ENCODE data around the gene NCAPG2. TPM values are rescaled to one million over a fixed set of nuclear protein-coding genes. Genes with fewer than 3 reads are reported as not detected.

NCAPG2 gene
- total RNA-seq, 1 experiment from 2014 or later, result 99.2 TPM

DNA sequence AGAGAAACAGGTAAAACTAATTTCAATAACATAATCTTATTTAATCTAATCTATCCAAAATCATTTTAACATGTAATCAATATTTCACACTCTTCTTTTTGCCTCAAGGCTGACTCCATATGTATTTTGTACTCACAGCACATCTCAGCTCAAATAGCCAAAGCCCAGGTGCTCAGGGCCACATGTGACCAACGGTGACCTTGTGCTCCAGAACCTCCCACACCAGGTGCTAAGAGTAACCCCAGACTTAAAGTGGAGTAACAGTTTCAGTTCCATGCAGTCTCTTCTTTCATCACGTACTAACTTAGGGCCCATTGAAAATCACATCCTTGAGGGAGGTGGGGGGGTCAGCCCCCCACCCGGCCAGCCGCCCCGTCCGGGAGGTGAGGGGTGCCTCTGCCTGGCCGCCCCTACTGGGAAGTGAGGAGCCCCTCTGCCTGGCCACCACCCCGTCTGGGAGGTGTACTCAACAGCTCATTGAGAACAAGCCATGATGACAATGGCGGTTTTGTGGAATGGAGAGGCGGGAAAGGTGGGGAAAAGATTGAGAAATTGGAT is 47.3 kb downstream of the NCAPG2 start:
- H3K27me3 Mint-ChIP-seq (ENCODE audit: low read depth), result no peaks in the 10 kb centered on the region
- H3K36me3 Mint-ChIP-seq, result peaks cover 58% of the 10 kb centered on the region
- no peak for DNase-seq (ENCODE audit: low spot score)
- no peak for TF ChIP-seq SMAD3 (CRISPR knock-in tag; IDR thresholded peaks at IDR 0.05; ENCODE audit: borderline replicate concordance)
- no peak for TF ChIP-seq NR2C2 (CRISPR knock-in tag; IDR thresholded peaks at IDR 0.05)
- no peak for TF ChIP-seq CREB1 (CRISPR knock-in tag; IDR thresholded peaks at IDR 0.05)
- TF ChIP-seq, protein P1, sequence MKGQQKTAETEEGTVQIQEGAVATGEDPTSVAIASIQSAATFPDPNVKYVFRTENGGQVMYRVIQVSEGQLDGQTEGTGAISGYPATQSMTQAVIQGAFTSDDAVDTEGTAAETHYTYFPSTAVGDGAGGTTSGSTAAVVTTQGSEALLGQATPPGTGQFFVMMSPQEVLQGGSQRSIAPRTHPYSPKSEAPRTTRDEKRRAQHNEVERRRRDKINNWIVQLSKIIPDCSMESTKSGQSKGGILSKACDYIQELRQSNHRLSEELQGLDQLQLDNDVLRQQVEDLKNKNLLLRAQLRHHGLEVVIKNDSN (CRISPR knock-in tag; IDR thresholded peaks at IDR 0.05), result no peak
- TF ChIP-seq ZNF396 (CRISPR knock-in tag; IDR thresholded peaks at IDR 0.05; ENCODE audit: borderline replicate concordance), result no peak
- no peak for TF ChIP-seq ZNF232 (CRISPR knock-in tag; IDR thresholded peaks at IDR 0.05)
- TF ChIP-seq, protein P2, sequence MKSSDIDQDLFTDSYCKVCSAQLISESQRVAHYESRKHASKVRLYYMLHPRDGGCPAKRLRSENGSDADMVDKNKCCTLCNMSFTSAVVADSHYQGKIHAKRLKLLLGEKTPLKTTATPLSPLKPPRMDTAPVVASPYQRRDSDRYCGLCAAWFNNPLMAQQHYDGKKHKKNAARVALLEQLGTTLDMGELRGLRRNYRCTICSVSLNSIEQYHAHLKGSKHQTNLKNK (CRISPR knock-in tag; IDR thresholded peaks at IDR 0.05), result no peak
- TF ChIP-seq, protein P3, sequence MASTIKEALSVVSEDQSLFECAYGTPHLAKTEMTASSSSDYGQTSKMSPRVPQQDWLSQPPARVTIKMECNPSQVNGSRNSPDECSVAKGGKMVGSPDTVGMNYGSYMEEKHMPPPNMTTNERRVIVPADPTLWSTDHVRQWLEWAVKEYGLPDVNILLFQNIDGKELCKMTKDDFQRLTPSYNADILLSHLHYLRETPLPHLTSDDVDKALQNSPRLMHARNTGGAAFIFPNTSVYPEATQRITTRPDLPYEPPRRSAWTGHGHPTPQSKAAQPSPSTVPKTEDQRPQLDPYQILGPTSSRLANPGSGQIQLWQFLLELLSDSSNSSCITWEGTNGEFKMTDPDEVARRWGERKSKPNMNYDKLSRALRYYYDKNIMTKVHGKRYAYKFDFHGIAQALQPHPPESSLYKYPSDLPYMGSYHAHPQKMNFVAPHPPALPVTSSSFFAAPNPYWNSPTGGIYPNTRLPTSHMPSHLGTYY (CRISPR knock-in tag; IDR thresholded peaks at IDR 0.05), result no peak
- TF ChIP-seq TCF7 (CRISPR knock-in tag; IDR thresholded peaks at IDR 0.05; ENCODE audit: low read depth), result no peak
- no peak for TF ChIP-seq FOXK1 (CRISPR knock-in tag; IDR thresholded peaks at IDR 0.05)
- TF ChIP-seq, protein P4, sequence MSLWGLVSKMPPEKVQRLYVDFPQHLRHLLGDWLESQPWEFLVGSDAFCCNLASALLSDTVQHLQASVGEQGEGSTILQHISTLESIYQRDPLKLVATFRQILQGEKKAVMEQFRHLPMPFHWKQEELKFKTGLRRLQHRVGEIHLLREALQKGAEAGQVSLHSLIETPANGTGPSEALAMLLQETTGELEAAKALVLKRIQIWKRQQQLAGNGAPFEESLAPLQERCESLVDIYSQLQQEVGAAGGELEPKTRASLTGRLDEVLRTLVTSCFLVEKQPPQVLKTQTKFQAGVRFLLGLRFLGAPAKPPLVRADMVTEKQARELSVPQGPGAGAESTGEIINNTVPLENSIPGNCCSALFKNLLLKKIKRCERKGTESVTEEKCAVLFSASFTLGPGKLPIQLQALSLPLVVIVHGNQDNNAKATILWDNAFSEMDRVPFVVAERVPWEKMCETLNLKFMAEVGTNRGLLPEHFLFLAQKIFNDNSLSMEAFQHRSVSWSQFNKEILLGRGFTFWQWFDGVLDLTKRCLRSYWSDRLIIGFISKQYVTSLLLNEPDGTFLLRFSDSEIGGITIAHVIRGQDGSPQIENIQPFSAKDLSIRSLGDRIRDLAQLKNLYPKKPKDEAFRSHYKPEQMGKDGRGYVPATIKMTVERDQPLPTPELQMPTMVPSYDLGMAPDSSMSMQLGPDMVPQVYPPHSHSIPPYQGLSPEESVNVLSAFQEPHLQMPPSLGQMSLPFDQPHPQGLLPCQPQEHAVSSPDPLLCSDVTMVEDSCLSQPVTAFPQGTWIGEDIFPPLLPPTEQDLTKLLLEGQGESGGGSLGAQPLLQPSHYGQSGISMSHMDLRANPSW (CRISPR knock-in tag; conservative IDR thresholded peaks at IDR 0.05; ENCODE audit: low read depth), result no peak
- no peak for TF ChIP-seq OVOL2 (CRISPR knock-in tag; IDR thresholded peaks at IDR 0.05; ENCODE audit: borderline replicate concordance)
- TF ChIP-seq ZNF138 (CRISPR knock-in tag; conservative IDR thresholded peaks at IDR 0.05), result no peak
- TF ChIP-seq, protein P5, sequence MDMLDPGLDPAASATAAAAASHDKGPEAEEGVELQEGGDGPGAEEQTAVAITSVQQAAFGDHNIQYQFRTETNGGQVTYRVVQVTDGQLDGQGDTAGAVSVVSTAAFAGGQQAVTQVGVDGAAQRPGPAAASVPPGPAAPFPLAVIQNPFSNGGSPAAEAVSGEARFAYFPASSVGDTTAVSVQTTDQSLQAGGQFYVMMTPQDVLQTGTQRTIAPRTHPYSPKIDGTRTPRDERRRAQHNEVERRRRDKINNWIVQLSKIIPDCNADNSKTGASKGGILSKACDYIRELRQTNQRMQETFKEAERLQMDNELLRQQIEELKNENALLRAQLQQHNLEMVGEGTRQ (CRISPR knock-in tag; IDR thresholded peaks at IDR 0.05), result no peak
- no peak for ATAC-seq
- no peak overlapping the region for H3K4me3 Mint-ChIP-seq
- peak overlapping the region; percentile 90; the same call in 1 of the 2 replicates for H3K27ac Mint-ChIP-seq
- peaks cover 12% of the 10 kb centered on the region for H3K4me1 Mint-ChIP-seq
- no peaks in the 10 kb centered on the region for H3K9me3 Mint-ChIP-seq
- ChIA-PET POLR2A (no interaction called here), CTCF (no interaction called here)

DNA sequence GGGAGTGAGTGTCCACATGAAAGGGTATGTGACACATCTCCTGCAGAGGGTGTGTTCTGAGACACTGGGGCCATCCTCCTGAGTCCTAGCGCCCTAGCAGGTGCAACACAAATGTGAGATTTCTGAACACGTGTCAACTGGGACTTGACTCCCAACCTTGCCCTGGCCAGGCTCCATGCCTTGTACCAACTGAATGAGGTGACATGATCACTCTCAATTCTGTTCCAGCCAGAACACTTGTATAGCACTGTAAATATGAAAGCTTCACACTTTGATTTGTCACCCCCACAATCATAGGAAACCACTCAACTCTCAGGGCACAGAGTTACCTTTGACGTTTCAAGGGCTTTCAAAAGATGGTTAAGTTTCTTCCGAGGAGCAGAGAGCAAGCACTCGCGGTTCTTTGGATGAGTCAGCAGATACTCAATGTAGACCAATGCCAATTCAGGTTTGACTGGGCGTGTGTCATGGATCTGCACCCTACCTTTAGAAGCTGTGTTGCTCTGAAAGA is 48.6 kb downstream of the NCAPG2 start:
- Mint-ChIP-seq H3K36me3 (peaks cover 61% of the 10 kb centered on the region), H3K27ac (peak overlapping the region; percentile 19; the same call in 1 of the 2 replicates), H3K27me3 (ENCODE audit: low read depth) (no peaks in the 10 kb centered on the region), H3K4me3 (no peak overlapping the region), H3K4me1 (peaks cover 12% of the 10 kb centered on the region), H3K9me3 (no peaks in the 10 kb centered on the region)
- ATAC-seq (no peak), DNase-seq (ENCODE audit: low spot score) (no peak)
- CTCF ChIA-PET, result no interaction called here
- POLR2A ChIA-PET, result interaction anchor here (0.6 kb wide), 1 partner anchor 1258 kb away, joined by 3 read pairs; no protein-coding TSS in a partner anchor
- TF ChIP-seq, protein P6, sequence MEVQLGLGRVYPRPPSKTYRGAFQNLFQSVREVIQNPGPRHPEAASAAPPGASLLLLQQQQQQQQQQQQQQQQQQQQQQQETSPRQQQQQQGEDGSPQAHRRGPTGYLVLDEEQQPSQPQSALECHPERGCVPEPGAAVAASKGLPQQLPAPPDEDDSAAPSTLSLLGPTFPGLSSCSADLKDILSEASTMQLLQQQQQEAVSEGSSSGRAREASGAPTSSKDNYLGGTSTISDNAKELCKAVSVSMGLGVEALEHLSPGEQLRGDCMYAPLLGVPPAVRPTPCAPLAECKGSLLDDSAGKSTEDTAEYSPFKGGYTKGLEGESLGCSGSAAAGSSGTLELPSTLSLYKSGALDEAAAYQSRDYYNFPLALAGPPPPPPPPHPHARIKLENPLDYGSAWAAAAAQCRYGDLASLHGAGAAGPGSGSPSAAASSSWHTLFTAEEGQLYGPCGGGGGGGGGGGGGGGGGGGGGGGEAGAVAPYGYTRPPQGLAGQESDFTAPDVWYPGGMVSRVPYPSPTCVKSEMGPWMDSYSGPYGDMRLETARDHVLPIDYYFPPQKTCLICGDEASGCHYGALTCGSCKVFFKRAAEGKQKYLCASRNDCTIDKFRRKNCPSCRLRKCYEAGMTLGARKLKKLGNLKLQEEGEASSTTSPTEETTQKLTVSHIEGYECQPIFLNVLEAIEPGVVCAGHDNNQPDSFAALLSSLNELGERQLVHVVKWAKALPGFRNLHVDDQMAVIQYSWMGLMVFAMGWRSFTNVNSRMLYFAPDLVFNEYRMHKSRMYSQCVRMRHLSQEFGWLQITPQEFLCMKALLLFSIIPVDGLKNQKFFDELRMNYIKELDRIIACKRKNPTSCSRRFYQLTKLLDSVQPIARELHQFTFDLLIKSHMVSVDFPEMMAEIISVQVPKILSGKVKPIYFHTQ (CRISPR knock-in tag; IDR thresholded peaks at IDR 0.05), result no peak
- TF ChIP-seq CREB1 (CRISPR knock-in tag; IDR thresholded peaks at IDR 0.05) (no peak), HMGA2 (CRISPR knock-in tag; IDR thresholded peaks at IDR 0.05) (no peak), ZNF416 (CRISPR knock-in tag; IDR thresholded peaks at IDR 0.05) (no peak), ZBTB21 (CRISPR knock-in tag; IDR thresholded peaks at IDR 0.05; ENCODE audit: borderline replicate concordance) (no peak), EMX1 (CRISPR knock-in tag; IDR thresholded peaks at IDR 0.05) (no peak), ZNF671 (CRISPR knock-in tag; IDR thresholded peaks at IDR 0.05) (no peak)
- TF ChIP-seq, protein P4 (CRISPR knock-in tag; conservative IDR thresholded peaks at IDR 0.05; ENCODE audit: low read depth), result no peak
- TF ChIP-seq, protein P7, sequence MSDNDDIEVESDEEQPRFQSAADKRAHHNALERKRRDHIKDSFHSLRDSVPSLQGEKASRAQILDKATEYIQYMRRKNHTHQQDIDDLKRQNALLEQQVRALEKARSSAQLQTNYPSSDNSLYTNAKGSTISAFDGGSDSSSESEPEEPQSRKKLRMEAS (CRISPR knock-in tag; IDR thresholded peaks at IDR 0.05), result no peak
- TF ChIP-seq, protein P8, sequence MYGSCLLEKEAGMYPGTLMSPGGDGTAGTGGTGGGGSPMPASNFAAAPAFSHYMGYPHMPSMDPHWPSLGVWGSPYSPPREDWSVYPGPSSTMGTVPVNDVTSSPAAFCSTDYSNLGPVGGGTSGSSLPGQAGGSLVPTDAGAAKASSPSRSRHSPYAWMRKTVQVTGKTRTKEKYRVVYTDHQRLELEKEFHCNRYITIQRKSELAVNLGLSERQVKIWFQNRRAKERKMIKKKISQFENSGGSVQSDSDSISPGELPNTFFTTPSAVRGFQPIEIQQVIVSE (CRISPR knock-in tag; IDR thresholded peaks at IDR 0.05; ENCODE audit: borderline replicate concordance), result no peak

All from WTC11 (cell line).